Measurements from ENCODE around the gene RAD9A.
"Not testable (repeated sequence)": the region's sequence is repeated elsewhere in the genome, so short reads cannot be mapped to it uniquely, and the experiment has no call there.

RAD9A gene

DNA sequence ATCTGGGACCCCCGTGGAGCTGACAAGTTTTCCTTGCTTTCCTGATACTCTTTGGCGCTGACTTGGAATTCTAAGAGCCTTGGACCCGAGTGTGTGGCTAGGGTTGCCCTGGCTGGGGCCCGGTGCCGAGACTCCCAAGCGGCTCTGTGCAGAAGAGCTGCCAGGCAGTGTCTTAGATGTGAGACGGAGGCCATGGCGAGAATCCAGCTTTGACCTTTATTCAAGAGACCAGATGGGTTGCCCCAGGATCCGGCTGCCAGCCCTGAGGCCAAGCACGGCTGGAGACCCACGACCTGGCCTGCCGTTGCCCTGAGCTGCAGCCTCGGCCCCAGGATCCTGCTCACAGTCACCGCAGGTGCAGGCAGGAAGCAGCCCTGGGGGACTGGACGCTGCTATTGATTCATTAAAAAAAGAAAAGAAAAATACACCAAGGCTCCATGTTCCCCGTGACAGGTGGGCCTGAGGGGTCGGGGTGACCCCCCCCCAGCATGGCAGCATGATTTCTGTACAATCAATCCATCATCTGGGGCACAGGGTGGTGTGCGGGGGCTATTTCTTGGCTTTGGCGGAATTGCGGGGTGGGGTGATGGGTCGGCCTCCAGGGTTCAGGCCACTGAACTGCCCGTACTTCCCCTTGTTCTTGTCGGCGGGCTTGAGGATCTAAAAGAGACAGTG is 6.3 kb downstream of the RAD9A start:
- DNase-seq, result no peak

DNA sequence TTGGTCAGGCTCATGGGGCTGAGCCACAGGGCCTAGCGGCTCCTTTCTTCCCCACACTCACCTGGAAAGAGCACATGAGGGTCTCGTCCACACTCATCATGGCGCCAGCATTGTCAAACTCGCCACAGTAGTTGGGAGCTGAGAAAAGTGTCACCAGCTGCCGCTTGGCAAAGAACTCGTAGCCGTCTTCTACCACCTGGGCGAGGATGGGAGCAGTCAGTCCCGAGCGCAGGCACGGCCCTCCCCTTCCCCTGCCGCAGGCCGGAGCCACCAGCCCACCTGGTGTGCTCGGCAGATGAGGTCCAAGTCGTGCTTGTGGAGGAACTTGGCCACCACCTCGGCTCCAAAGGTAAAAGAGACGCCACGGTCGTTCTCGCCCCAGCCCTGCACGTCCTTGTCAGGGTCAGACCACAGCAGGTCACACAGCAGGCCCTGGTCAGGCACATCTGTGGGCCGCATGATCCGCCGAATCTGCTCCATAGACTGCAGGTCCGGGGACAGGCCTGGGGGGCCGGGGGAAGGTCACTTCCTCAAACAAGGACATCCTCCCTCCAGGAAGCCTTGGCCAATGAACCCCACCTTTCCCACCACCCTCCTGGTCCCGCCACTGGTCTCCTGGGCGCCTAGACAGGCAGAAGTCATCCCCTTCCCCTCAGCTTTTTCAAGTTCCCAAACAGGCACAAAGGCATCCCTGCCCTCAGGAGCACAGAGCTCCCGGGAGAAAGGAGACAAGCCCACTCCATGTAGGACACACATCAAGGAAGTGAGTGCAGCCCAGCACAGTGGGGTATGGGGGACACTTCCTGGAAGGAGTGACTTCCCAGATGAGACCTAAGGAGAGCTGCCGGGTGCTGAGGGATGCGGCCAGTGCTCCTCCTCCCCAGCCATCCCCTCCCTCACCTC is 7.1 kb downstream of the RAD9A start:
- no peak for DNase-seq

DNA sequence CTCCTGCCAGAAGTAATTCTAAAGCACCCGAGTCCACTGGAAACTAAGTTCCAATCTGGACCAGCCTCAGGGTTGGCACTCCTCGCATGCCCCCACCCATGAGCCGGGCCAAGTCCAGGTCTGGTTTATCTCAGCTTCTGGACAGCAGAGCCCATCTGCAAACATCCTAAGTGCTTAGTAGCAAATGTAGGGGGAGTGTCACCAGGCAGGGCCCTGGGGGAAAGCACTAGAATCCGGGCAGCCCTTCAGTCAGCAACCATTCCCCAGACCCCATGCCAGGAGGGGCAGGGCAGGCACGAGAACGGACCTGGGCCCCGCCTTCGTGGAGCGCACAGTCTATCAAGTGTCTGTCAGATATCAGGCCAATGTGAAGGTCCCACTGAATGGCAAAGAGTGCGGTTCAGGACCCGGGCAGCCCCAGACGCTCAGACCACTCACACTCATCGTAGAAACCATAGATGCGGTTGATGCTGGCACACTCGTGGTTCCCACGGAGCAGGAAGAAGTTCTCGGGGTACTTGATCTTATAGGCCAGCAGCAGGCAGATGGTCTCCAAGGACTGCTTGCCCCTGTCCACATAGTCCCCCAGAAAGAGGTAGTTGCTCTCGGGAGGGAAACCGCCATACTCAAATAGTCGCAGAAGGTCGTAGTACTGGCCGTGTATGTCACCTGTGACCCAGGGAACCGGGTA is 8.6 kb downstream of the RAD9A start:
- no peak for DNase-seq

DNA sequence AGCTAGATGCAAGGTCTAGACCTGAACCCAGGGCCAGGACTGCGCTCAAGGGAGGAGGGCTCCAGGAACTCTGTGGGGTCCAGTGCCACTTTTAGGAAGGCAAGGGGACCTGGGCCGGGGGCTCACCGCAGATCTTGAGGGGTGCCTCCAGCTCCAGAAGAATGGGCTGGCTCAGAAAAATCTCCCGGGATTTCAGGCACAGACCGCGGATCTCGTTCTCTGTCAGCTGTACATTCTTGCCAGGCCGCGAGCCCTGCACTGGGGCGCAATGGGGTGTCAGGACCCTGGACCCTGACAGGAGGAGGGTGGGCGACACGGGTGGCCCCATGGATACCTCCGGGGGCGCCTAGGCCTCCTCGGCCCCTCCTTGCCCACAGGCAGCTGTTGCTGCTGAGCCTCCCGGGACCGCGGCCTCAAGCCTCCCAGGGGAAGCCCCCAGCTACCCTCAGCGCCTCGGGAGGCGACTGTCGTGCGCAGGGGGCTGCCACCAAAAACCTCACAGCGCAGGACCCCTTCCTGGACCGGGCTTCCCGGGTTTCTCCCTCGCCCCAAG is 9.2 kb downstream of the RAD9A start:
- no peak for DNase-seq

DNA sequence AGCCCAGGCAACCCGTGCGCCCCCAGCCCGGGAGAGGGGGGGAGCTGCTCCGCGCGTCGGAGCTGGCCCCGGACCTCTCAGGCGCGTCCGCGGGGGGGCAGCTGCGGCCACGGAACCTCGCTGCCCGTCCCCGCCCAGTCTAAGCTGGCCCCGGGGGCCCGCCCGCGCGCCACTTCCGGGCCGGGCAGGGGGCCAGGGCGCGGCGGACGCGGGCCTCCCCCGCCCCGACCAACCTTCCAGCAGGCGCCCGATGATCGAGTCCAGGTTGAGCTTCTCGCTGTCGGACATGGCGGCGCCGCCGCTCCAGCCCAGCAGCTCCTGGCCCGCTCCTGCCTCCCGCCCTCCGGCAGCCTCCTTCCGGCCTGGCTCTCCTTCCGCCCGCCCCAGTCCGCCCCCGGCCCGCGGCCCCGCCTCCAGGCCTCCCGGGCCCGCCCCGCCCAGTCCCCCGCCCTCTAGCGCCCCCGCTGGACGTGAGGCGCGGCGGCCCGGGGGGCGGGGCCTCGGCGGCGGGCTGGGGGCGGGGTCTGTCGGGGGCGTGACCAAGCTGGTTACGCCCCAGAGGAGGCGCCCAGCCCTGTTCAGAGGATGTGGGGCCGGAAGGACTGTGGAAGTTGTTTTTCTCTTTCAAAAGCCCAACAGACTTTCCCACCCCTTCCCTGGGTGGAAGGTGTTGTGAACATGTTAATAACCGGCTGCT is 9.9 kb downstream of the RAD9A start, which contains the start of gene PPP1CA:
Gene PPP1CA, minus strand, starts transcription at position 364 of the 697 bp plus-strand sequence. Its CDS starts 76 bp downstream, at position 288.
- DNase-seq, result peak; percentile 56

DNA sequence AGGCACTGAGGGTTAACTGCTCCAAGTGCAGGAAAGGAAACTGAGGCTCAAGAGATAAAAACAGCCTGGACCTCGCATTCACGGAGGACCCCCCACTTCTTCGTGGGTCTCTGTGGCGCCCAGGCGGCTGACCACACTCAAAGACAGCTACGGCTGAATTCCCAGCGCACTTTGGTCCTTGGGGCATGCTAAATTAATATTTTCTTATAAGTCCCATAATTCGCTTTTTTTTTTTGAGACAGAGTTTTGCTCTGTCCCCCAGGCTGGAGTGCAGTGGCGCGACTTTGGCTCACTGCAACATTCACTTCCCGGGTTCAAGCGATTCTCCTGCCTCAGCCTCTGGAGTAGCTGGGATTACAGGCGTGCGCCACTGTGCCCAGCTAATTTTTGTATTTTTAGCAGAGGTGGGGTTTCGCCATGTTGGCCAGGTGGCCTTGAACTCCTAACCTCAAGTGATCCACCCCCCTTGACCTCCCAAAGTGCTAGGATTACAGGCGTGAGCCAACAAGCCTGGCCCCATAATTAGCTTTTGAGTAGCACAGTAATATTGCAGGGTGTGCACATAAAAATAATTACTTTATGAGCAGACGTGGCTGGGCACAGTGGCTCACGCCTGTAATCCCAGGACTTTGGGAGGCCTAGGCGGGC is 10.5 kb downstream of the RAD9A start:
- DNase-seq, result not testable (repeated sequence)

DNA sequence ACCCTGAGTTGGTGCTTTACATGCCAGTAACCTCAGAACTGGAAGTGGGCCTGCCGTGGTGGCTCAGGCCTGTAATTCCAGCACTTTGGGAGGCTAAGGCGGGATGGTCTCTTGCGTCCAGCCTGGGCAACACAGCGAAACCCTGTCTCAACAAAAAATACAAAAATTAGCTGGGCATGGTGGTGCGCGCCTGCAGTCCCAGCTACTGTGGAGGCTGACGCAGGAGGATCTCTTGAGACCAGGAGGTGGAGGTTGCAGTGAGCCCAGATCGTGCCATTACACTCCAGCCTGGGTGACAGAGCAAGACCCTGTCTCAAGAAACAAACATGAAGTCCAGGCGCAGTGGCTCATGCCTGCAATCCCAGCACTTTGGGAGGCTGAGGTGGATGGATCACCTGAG is 11.3 kb downstream of the RAD9A start:
- DNase-seq, result not testable (repeated sequence)

DNA sequence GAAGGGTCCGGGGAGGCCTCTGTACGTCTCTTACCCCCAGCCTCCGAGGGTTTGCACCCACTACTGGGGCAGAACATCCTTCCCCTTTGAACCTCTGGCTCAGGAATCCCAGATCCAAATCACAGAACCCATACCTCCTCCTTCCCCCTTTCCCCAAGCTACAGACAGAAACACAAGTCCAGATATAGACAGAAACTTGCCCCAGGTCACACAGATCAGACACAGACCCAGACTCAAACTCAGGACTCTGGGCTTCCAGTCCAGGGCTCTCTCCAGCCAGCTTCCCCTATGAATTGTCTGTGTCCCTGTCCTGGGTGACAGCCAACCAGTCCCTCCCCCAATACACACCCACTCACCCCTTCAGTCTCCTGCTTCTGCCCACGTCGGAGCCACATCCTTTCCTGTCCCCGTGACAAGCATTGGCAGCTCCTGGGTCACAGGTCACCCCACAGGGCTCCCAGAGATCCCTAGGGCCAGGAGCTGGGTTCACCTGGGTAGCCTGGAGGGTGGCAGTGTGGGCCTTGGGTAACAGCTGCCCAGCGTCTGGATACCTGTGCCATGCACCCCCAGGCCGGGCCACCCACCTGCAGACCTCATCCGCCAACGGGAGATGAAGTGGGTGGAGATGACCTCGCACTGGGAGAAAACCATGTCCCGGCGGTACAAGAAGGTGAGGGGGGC is 12.9 kb downstream of the RAD9A start:
- DNase-seq, result no peak

DNA sequence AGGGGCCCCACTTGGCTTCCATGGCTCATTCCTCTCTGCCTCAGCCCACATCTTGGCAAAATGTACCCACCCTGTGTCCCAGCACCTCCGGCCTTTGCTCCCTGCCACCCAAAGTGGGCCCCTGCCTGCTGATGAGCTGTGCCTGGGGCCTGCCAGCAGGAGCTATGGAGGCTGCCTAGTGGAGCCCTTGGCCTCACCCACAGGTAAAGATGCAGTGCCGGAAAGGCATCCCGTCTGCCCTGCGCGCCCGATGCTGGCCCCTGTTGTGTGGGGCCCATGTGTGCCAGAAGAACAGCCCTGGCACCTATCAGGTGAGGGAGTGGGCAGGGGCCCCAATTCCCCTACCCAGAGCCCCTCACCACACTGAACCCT is 13.4 kb downstream of the RAD9A start:
- no peak for DNase-seq

DNA sequence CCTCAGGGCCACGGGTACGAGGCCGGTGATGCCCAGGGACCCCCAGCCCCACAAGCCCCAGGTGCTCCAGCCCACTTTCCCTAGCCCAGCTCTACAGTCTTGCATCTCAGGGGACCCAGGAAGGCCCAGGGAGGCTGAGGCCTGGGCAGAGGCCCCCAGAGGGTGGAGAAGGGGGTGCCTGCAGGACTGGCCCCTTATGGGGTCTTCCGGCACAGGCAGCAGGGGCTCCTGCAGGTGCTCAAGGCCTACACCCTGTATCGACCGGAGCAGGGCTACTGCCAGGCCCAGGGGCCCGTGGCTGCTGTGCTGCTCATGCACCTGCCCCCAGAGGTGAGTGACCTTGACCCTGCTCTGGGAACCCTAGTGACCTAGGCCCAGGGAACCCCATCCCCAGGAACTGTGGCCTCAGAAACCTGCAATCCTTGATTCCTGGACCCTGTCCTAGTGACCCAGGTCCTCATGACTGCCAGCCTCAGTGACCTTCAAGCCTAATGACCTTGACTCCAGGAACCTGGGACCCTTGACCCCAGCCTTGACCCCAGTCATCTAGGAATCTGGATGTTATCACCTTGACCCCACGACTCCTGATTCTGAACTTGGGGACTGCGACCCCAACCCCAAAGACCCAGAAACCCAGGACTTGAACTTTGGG is 14.0 kb downstream of the RAD9A start:
- DNase-seq, result no peak

DNA sequence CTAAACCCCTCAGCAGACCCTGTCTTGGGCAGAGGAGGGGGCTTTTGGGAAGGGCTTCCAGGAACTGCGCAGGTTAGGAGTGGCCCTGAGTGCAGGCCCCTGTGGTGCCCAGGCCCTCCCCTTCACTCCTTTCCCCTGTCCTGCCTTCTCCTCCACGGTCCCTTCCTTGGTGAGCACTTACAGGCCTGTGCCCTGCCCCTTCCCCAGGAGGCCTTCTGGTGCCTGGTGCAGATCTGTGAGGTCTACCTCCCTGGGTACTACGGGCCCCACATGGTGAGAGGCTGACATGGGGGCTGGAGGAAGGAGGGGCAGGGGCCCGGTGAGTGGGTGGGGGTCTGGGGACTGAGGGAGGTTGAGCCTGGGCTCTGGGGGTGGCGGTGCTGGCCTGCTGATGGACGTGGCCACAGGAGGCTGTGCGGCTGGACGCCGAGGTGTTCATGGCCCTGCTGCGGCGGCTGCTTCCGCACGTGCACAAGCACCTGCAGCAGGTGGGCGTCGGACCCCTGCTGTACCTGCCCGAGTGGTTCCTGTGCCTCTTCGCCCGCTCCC is 14.7 kb downstream of the RAD9A start:
- DNase-seq, result no peak

DNA sequence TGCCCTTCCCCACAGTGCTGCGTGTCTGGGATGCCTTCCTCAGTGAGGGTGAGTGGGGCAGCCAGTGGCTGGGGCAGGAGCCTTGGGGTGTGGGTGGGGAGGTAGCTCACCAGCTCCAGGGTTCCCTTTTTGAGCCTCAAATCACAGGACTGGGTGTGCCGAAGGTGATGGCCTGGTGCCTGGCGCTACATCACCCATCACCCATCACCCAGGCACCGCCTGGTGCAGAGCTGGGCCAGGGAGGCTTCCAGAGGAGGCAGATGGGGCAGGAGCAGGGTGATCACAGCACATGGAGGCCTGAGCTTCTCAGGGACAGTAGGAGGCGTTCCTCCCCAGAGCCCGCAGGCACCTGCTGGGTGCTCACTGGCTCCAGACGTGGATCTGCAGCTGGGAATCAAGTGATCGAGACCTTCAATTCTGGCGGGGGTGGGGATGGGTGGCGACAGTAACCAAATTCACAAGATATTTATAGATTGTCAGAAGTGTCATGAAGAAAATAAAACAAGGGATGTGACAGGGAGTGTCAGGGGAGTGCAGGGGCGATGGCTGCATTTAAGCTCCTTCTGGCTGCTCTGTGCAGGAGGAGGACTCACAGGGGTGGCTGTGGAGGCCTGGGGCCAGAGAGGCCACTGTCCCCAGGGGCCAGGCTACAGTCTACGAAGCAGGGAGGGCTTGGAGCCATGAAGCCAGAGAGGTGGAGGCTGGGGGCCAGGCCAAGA is 15.3 kb downstream of the RAD9A start:
- DNase-seq, result no peak

DNA sequence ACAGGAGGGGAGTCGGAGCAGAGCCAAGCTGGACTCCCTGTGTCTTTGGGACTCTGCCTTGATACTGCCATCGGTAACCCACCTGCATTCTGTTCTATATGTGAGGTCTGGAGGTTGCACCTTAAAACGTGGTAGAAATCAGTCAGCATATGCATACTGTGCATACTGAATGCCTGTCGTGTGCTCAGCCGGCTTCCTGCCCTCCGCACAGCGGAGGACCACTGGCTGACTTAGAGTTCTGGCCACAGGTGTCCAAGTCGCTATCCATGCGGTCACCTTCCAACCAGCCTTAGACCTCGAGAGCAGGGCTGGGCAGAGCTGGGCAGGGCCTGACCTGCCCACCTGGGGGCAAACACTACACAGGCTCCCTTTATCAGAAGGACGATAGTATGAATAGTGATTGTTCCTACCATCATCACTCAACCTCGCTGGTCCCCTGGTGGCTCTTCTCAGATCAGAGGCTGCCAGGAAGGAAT is 15.9 kb downstream of the RAD9A start:
- no peak for DNase-seq

DNA sequence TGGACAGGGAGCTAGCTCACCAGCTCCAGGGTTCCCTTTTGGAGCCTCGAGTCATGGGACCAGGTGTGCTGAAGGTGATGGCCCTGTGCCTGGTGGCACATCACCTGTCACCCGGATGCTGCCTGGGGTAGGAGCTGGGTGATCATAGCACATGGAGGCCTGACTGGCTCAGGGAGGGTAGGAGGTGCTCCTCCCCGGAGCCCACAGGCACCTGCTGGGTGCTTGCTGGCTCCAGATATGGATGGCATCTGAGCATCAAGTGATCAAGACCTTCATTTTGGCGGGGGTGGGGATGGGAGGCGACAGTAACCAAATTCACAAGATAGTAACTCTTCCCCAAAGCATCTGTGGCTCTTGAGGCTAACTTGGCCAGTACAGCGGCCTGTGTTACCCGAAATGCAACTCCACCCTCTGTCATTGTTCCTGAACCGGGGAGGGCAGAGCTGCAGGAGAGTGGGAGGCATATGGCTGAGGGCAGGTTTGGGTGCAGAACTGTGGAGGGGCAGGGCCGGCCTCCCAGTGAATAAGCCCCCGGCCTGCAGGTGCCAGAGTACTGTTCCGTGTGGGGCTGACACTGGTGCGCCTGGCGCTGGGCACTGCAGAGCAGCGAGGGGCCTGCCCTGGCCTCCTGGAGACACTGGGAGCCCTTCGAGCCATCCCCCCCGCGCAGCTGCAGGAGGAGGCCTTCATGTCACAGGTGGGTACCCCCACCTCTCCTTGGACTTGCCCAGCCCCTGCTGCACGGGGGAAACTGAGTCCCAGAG is 16.8 kb downstream of the RAD9A start:
- DNase-seq, result no peak

DNA sequence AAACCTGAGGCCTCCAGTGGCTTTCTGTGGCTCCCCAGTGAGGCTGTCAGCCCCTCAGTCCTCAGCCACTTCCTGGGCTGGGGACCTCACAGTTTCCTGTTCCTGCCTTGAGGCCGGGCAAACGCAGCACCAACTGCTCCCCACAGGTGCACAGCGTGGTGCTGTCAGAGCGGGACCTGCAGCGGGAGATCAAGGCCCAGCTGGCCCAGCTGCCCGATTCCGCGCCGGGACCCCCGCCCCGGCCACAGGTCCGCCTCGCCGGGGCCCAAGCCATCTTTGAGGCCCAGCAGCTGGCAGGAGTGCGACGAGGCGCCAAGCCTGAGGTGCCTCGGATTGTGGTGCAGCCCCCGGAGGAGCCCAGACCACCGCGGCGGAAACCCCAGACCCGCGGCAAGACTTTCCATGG is 17.5 kb downstream of the RAD9A start:
- DNase-seq, result no peak

DNA sequence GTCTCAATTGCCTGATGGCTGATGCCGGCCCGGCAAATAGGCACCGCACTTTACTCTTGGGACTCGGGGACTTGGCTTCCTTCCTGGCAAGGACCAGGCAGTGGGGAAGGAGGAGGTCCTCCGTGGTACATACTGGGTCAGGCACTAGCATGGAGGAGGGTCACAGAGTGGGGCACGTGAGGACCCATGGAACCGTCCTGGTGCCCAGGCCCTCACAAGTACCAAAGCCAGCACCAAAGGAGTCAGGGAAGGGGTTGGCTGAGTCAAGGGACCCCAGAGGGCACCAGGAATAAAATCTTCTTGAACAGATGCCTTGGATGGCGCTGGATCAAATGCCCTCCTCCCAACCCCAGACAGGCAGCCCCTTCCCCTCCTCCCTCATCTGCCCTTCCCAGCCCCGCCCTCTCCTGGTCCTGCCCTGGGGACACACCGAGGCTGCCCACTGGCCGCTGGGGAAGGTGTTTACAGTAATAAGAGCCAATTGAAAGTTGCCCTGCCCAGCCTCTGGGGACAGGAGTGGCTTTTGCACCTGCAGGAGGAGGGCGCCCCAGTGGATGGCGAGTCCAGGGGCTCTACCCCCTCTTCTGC is 18.1 kb downstream of the RAD9A start:
- no peak for DNase-seq

DNA sequence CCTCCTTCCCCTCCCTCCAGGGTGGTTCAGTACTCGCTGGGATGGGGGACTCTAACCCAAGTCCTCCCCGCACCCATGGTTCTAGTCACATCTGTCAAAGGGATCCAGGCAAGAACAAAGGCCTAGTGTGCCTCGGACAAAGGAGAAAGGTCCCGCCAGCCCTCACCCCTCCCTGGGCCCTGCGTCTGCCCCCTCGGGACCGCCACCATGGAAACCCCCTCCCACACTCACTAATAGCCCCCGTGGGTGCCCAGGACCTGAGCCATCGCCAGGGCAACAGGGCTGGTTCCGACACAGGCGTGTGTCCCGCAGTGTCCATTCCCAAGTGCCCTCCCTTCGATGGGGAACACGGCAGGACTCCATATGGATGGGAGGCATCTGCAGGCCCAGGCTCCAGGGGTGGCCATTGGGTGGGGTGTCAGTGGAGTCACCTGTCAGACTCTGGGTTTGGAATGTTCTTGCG is 18.6 kb downstream of the RAD9A start:
- no peak for DNase-seq

DNA sequence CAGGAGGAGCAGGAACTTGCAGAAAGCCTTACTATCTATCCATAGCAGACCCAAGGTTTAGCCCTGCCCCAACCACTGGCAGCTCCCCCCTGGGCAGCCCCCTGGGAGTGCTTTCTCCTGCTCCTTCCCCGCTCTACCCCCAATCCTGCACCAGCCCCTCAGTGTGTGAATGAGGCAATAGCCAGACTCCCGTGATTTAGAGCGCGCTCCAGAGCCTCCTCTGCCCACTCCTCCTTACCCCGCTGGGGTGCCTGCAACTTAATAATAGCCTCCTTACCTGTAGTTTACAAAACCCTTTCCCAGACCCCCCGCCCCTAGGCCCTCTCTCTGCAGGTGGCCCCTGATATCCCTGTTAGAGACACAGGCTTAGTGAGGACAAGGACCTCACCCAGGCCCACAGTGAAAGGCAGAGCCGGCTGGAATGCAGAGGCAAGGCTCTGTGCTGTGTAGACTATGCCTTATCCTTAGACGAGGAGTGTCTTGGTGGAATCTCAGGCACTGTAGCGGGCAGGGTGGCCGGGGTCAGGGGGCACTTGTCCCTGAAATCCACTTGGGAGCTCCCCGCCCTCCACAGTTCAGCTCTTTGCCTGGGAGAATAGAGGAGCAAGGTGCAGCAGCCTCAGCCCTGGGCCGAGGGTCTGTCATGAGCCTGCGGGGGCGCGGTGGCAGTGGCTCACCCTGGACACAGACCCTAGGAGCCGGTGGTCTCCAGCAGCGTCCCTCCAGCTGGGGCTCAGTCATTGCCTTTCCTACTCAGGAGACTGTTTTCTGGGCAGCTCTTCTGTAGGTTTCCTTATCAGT is 19.4 kb downstream of the RAD9A start:
- no peak for DNase-seq

All from NCI-H1694 (cell line).